GM23338 (cell line): ENCODE data around the gene GPR146.

Experiments used
- CREB1 ChIP-seq: fragments of 250-450 bp; sonication (Bioruptor Pico); IDR thresholded peaks from 2 replicates; pipeline ENCODE4 v1.5.0; 2020; ENCODE audit warnings: low read depth, mild to moderate bottlenecking, moderate library complexity
- CTCF ChIP-seq, 2 experiments: fragments of 200-600 bp in 1 of 2; sonication (generic) in 1 of 2; conservative IDR thresholded peaks; 2 replicates each; pipeline versions ENCODE4 v1.5.1 to v1.6.1; 2016 to 2017; ENCODE audit warnings: antibody characterized with exemption in 2 of 2, low read depth in 2 of 2, mild to moderate bottlenecking in 2 of 2, moderate library complexity in 1 of 2
- ETS1 ChIP-seq: IDR thresholded peaks from 2 replicates; pipeline ENCODE4 v1.6.1; 2016; ENCODE audit warnings: antibody characterized with exemption
- EZH2 ChIP-seq: fragments of 200-600 bp; sonication (generic); IDR thresholded peaks from one replicate; pipeline ENCODE4 v1.8.0; 2017; ENCODE audit warnings: antibody characterized with exemption, mild to moderate bottlenecking, low read depth; ENCODE audit not compliant: unreplicated experiment
- EZH2phosphoT487 ChIP-seq: fragments of 200-600 bp; sonication (generic); IDR thresholded peaks from one replicate; pipeline ENCODE4 v1.8.1; 2018; ENCODE audit warnings: antibody characterized with exemption; ENCODE audit not compliant: unreplicated experiment
- JUNB ChIP-seq: IDR thresholded peaks from one replicate; pipeline ENCODE4 v1.6.1; 2016; ENCODE audit warnings: antibody characterized with exemption; ENCODE audit not compliant: unreplicated experiment
- POLR2AphosphoS5 ChIP-seq: IDR thresholded peaks from 2 replicates; pipeline ENCODE4 v1.6.1; 2016; ENCODE audit warnings: antibody characterized with exemption, low read depth
- REST ChIP-seq: IDR thresholded peaks from one replicate; pipeline ENCODE4 v1.6.1; 2018; ENCODE audit warnings: antibody characterized with exemption; ENCODE audit not compliant: unreplicated experiment
- STAT1 ChIP-seq: IDR thresholded peaks from one replicate; pipeline ENCODE4 v1.6.1; 2016; ENCODE audit warnings: antibody characterized with exemption; ENCODE audit not compliant: unreplicated experiment

- TF ChIP-seq CTCF (conservative IDR thresholded peaks at IDR 0.05; ENCODE audit: low read depth in 2 of 2), result no peak
- TF ChIP-seq REST, result no peak
- no peak for TF ChIP-seq POLR2AphosphoS5
- no peak for TF ChIP-seq CREB1 (CRISPR knock-in tag)
- no peak for TF ChIP-seq EZH2
- no peak for TF ChIP-seq STAT1
- TF ChIP-seq JUNB, result no peak
- TF ChIP-seq EZH2phosphoT487, result no peak
- no peak for TF ChIP-seq ETS1
Observed at GRCh38 chr7:1025743-1026581, 18.4 kb upstream of the GPR146 start.
